Stimulated activated CD4-positive, alpha-beta T cell treated with anti-CD3 and anti-CD28 coated beads, Interleukin-12 subunit alpha, Interleukin-12 subunit beta, amount 100 ng/mL, for 24 hours (primary cell): ENCODE results near the gene LONRF2.

Experiments used
- DNase-seq, 2 experiments: peaks; one replicate each; pipeline ENCODE4 v3.0.0-alpha.2; 2020; ENCODE audit warnings: low read depth in 2 of 2

The LONRF2 gene

DNA sequence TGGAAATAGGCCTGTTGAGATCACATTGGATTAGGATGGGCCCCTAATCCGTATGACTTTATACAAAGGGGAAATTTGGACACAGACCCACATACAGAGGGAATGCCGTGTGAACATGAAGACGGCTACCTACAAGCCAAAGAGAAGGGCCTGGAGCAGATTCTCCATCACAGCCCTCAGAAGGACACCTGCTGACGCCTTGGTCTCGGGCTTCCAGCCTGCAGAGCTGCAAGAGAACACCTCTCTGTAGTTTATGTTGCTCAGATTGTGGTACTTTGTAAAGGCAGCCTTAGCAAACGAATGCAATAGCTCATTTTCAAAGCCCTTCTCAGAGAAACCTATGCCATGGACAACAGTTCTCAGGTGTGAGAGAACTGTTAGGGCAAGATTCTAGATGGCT, 86.1 kb downstream of the LONRF2 start:
- no peak for DNase-seq

DNA sequence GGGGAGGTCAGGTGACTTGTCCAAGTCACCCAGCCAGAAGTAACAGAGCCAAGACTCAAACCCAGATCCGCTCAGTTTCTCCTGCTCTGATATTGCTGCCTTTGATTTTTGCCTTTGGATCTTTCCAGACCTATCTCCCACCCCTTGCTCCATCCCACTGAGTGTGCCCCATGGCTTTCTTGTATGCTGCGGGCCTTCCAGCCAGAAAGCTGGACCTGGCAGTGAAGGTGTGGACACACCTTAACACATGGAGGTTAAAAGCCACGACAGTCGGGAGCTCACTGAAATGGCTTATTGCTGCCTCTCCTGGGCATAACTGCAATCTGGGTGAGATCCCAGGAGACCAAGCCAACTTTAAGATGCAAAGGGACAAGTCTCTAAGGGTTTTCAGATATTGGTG, 86.7 kb downstream of the LONRF2 start:
- no peak for DNase-seq

DNA sequence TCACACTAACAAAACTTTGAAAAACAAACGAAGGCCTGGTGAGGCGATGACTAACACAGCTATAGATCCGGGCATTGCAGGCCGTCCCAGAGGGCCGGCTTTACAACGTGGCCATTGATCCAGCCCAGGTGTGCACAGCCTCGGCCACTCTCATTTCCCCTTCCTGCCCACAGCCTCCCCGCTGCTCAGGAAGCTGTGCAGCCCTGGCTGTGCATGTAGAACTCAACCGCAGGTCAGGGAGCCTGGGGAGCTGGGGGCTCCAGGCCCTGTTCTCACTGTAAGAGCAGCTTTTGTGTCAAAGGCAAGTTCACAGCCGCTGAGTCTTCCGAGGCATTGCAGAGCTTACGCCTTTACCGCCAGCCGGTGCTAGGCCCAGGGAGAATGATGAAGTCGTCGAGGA, 87.2 kb downstream of the LONRF2 start:
- no peak for DNase-seq

DNA sequence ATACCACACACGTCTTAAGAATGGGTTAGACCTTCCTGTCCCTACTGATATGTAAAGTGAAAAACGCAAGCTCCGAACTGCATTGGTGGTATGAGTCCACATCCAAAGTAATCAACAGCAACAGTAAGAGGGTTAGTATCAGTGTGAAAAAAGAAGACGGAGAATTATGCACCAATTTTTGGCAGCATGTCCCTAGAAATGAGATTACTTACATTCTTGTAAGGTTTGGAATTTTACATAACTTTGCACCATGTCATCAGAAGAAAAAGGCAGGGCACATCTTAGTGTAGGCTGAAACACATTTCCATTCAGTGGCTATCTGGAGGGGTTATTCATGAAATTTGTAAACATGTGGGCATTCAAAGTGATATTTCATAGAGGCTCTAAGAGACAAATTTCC, 88.2 kb downstream of the LONRF2 start:
- no peak for DNase-seq

DNA sequence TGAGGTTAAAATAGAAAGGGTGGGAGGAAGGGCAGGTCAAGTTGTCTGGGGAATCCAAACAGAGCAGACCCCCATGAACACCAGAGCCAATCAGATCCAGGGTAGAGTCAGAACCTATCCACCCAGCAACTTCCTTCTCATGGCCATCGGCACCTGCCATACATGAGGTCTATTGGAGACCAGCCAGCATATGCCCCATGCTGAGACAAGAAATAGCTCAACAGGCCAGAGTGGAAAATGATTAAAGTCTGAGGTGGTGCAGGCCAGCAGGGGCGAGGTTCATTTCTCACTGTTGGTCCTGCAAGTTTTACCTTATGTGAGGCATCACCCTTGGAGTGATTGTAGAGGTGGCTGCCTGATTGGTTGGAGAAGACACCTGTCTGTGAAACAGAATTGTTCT, 89.2 kb downstream of the LONRF2 start:
- DNase-seq = no peak

DNA sequence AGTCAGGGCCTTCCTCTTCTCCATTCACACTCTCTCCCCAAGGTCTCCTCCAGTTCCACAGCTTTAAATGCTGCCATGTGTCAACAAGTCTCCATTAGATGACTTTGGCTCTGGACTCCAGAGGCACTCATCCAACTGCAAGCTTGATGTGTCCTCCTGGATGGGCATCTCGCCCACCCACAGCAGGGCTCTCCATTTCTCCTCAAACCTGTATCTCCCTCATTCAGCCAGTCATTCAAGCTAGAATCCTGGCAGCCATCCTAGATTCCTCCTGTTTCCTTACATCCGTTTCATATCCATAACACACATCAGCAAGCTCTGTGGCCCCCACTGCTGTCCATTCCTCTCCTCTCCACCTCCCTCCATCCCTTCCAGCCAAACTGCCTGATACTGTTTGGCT, 91.5 kb downstream of the LONRF2 start:
- DNase-seq = no peak

DNA sequence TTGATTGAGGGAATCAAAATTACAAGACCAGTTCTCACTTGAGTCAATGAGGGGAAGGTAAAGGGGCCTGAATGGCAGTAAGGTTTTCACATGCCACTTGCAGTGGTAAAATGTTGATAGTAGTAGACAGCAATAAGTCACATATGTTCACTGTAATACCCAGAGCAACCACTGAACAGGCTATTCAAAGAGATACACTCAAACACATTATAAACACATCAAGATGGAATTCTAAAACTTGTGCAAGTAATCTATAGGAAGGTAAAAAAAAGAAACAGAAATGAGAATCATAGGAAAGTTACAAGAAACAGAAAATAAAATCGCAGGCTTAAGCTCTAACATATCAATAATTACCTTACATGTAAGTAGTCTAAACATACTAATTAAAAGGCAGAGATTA, 93.3 kb downstream of the LONRF2 start:
- no peak for DNase-seq

DNA sequence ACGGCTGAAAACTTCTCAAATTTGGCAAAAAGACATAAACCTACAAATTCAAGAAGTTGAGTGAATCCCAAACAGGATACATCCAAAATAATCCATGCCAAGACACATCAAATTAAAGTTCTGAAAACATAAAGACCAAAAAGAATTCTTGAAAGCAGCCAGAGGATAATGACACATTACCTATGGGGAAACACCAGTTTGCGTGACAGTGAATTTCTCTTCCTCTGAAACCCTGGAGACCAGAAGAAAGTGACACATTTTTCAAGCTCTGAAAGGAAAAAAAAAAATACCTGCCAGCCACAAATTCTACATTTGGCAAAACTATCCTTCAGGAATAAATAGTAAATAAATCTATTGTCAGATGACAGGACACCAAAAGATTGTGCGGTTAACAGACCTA, 93.9 kb downstream of the LONRF2 start:
- no peak for DNase-seq

DNA sequence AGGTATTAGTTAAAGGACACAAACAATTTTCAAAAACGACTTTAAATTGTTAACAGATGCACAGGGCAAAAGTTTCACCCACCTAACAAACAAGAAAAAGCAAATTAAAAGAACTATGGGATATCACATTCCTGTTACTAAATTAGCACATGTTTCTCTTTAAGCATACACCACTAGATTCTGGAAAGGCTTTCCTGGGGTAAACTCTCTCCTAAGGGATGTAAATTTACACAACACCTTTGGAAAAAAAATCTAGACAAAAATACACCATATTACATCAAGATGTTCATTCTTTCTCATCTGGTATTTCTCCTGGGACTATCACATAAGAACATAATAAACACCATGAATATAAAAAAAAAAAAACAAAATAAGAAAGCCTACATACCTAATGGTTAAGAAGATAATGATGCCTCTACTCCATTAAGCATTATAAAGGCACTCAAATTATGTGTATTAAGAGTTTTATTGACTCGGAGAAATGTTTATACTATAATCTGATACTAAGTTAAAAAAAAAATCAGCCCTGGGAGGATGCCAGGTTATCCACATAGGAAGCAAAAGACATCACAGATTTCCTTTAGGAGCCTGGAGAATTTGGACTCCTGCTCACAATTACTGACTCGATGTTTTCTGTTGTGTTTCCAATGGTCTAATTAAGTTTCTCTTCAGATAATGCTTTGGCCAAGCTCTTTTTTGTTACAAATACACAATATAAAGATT, 97.2 kb downstream of the LONRF2 start:
- DNase-seq = no peak

DNA sequence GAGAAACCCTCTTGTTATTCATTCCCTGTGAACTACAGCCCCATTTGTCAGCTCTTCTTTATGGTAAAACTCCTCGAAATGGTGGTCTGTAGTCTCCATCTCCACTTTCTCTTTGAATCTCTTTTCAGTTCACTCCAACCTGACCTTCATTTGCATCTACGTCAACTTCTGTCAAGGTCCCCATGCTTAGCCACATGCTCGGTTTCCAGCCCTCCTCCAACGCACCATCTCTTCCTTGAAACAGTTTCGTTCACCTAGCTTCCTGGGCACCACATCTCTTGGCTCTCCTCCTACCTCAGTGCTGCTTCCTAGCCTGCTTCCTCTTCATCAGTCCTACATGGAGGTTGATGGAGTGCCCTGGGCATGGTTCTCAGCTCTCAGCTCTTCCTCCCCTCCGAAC, 98.8 kb downstream of the LONRF2 start:
- no peak for DNase-seq
